Measurements from ENCODE around the gene SOX6.

Gene SOX6

GRCh38 chr11:15968461-15969130 lies 387.8 kb downstream of the SOX6 start:
- DNase-seq (ENCODE audit: low read depth in 1 of 2, low spot score in 1 of 2), result no peak

GRCh38 chr11:15967966-15968365 lies 388.4 kb downstream of the SOX6 start:
- no peak for DNase-seq (ENCODE audit: low read depth in 1 of 2, low spot score in 1 of 2)

- DNase-seq (ENCODE audit: low read depth in 1 of 2, low spot score in 1 of 2), result no peak
These were observed 389.2 kb downstream of the SOX6 start for GRCh38 chr11:15967166-15967565.

- DNase-seq (ENCODE audit: low read depth in 1 of 2, low spot score in 1 of 2), result no peak
These were observed 390.6 kb downstream of the SOX6 start for GRCh38 chr11:15965562-15966250.

GRCh38 chr11:15963266-15963665 lies 393.1 kb downstream of the SOX6 start:
- no peak for DNase-seq (ENCODE audit: low read depth in 1 of 2, low spot score in 1 of 2)

- no peak for DNase-seq (ENCODE audit: low read depth in 1 of 2, low spot score in 1 of 2)
These were observed 397.4 kb downstream of the SOX6 start for GRCh38 chr11:15958910-15959309.

- DNase-seq (ENCODE audit: low read depth in 1 of 2, low spot score in 1 of 2), result no peak
These were observed 399.1 kb downstream of the SOX6 start for GRCh38 chr11:15957234-15957633.

GRCh38 chr11:15956302-15956701 lies 400.0 kb downstream of the SOX6 start:
- no peak for DNase-seq (ENCODE audit: low read depth in 1 of 2, low spot score in 1 of 2)

- no peak for DNase-seq (ENCODE audit: low read depth in 1 of 2, low spot score in 1 of 2)
These were observed 400.8 kb downstream of the SOX6 start for GRCh38 chr11:15955595-15955994.

- no peak for DNase-seq (ENCODE audit: low read depth in 1 of 2, low spot score in 1 of 2)
These were observed 408.4 kb downstream of the SOX6 start for GRCh38 chr11:15947681-15948648.

GRCh38 chr11:15945726-15946125 lies 410.6 kb downstream of the SOX6 start:
- DNase-seq (ENCODE audit: low read depth in 1 of 2, low spot score in 1 of 2), result no peak

- DNase-seq (ENCODE audit: low read depth in 1 of 2, low spot score in 1 of 2), result no peak
These were observed 411.9 kb downstream of the SOX6 start for GRCh38 chr11:15944460-15944859.

- no peak for DNase-seq (ENCODE audit: low read depth in 1 of 2, low spot score in 1 of 2)
These were observed 412.7 kb downstream of the SOX6 start for GRCh38 chr11:15943418-15944197.

GRCh38 chr11:15942936-15943335 lies 413.4 kb downstream of the SOX6 start:
- no peak for DNase-seq (ENCODE audit: low read depth in 1 of 2, low spot score in 1 of 2)

GRCh38 chr11:15942126-15942525 lies 414.2 kb downstream of the SOX6 start:
- DNase-seq (ENCODE audit: low read depth in 1 of 2, low spot score in 1 of 2), result no peak

GRCh38 chr11:15941206-15941770 lies 415.1 kb downstream of the SOX6 start:
- no peak for DNase-seq (ENCODE audit: low read depth in 1 of 2, low spot score in 1 of 2)

- DNase-seq (ENCODE audit: low read depth in 1 of 2, low spot score in 1 of 2), result no peak
These were observed 415.7 kb downstream of the SOX6 start for GRCh38 chr11:15940462-15941205.

- no peak for DNase-seq (ENCODE audit: low read depth in 1 of 2, low spot score in 1 of 2)
These were observed 417.4 kb downstream of the SOX6 start for GRCh38 chr11:15938983-15939382.

GRCh38 chr11:15938121-15938611 lies 418.2 kb downstream of the SOX6 start:
- DNase-seq (ENCODE audit: low read depth in 1 of 2, low spot score in 1 of 2), result no peak
